Peyer's patch (tissue), 4 donors: Measurements from ENCODE around the gene MAP7D2. TPM values are rescaled to one million over a fixed set of nuclear protein-coding genes. Genes with fewer than 3 reads are reported as not detected.

Experiments
- DNase-seq, 3 donors: peaks; one replicate each; pipeline ENCODE4 v3.0.0-alpha.2; 2017 to 2019
- H3K27ac ChIP-seq, 4 donors: fragments of 200-600 bp; sonication (generic); one replicate each; pipeline ENCODE4 v1.5.1; 2016 to 2019
- H3K27me3 ChIP-seq, 2 donors: fragments of 200-600 bp; sonication (generic); one replicate each; pipeline ENCODE4 v1.5.1; 2019
- H3K36me3 ChIP-seq, 3 donors: fragments of 200-600 bp; sonication (generic); one replicate each; pipeline ENCODE4 v1.5.1; 2016 to 2019
- H3K4me1 ChIP-seq, 4 donors: fragments of 200-600 bp; sonication (generic); one replicate each; pipeline ENCODE4 v1.5.1; 2016 to 2019
- H3K4me3 ChIP-seq, 4 donors: fragments of 200-600 bp; sonication (generic); 1 replicate in 3 of 4; 2 replicates in 1 of 4; pipeline ENCODE4 v1.5.1; 2016 to 2019; ENCODE audit warnings: mild to moderate bottlenecking in 1 of 4
- H3K9me3 ChIP-seq, 4 donors: fragments of 200-600 bp; sonication (generic); one replicate each; pipeline ENCODE4 v1.5.1; 2016 to 2019; ENCODE audit warnings: mild to moderate bottlenecking in 1 of 4
- POLR2A ChIP-seq, 2 donors: fragments of 450-650 bp; IDR thresholded peaks; one replicate each; pipeline ENCODE4 v1.5.1; 2017; ENCODE audit warnings: antibody characterized with exemption in 2 of 2, mild to moderate bottlenecking in 2 of 2, moderate library complexity in 2 of 2
- small RNA-seq, 2 donors: library from RNA; depleted of rRNA; stranded (forward); fragments of <200 nt; gene quantifications; one replicate each; pipeline ENCODE3, GENCODE V24; 2016
- total RNA-seq, 4 donors: library from RNA; depleted of rRNA; stranded (reverse); fragments of >200 nt; gene quantifications; one replicate each; pipeline ENCODE4 v1.1.0, GENCODE V29; 2016
- TF ChIP-seq, protein P1 (sequence below), 6 experiments: fragments of 450-650 bp in 4 of 6; fragments of 200-600 bp in 2 of 6; sonication (generic) in 1 of 6; IDR thresholded peaks; one replicate each; pipeline ENCODE4 v1.5.1; 2017 to 2019; ENCODE audit warnings: antibody characterized with exemption in 6 of 6, mild to moderate bottlenecking in 3 of 6, moderate library complexity in 1 of 6

The MAP7D2 gene
- total RNA-seq, 4 donors from 2014 or later, result 1.3 to 5.3 (median 2.9) TPM

DNA sequence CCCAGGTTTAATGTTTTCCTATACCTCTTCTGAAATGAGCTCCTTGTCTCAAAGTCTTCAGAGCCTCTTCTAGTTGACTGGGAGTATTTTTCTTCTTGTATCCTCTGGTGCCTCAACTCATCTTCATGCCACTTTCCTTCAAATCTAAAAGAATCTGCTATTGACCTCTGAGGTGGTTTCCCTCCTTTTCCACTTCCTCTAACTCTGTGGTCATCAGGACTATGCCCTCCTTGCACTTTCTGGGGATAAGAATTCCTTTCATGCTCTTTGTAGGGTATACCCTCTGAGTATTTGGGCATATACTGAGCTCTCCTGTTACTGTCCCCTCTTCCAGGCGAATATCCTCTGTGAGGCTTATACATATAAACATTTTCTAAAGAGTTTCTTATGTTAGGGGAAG lies 150.7 kb downstream of the MAP7D2 start:
- H3K4me3 ChIP-seq, result no peak overlapping the region
- no peak overlapping the region for H3K27ac ChIP-seq
- TF ChIP-seq, protein P1, sequence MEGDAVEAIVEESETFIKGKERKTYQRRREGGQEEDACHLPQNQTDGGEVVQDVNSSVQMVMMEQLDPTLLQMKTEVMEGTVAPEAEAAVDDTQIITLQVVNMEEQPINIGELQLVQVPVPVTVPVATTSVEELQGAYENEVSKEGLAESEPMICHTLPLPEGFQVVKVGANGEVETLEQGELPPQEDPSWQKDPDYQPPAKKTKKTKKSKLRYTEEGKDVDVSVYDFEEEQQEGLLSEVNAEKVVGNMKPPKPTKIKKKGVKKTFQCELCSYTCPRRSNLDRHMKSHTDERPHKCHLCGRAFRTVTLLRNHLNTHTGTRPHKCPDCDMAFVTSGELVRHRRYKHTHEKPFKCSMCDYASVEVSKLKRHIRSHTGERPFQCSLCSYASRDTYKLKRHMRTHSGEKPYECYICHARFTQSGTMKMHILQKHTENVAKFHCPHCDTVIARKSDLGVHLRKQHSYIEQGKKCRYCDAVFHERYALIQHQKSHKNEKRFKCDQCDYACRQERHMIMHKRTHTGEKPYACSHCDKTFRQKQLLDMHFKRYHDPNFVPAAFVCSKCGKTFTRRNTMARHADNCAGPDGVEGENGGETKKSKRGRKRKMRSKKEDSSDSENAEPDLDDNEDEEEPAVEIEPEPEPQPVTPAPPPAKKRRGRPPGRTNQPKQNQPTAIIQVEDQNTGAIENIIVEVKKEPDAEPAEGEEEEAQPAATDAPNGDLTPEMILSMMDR (IDR thresholded peaks at IDR 0.05), result no peak
- TF ChIP-seq POLR2A (IDR thresholded peaks at IDR 0.05), result no peak
- H3K9me3 ChIP-seq, result no peaks in the 10 kb centered on the region
- no peak for DNase-seq
- H3K4me1 ChIP-seq, result no peaks in the 10 kb centered on the region
- no peaks in the 10 kb centered on the region for H3K36me3 ChIP-seq
- no peaks in the 10 kb centered on the region for H3K27me3 ChIP-seq

DNA sequence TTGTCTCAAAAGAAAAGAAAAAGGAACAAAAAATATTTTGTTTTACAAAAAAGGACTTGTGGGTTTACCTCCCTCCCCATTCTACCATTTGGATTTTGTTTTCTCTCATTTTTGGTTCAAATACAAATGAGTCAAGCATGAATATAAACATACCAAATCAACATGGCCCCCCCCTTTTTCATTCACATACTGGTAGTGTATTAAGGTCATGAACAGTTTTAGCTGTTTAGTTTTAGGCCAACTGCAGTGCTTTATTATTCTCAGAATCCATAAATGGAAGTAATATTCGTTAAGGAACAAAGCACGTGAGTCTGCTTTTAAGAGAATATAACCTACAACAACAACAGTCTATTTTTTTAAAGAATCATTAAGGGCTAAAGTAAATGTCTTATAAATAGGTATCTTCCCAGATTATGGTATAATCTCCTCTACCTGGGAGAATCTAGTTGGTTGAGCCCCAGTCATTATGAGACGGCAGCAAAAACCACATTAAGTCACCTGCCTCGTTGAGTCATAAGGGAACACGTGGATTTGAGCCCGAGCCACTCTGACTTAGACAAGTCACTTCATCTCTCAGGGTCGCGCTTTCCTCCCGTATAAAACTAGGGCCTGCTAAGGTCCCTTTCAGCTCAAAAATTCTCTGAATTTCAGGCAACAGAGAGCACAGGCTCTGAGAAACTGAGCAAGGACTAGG lies 152.5 kb downstream of the MAP7D2 start:
- DNase-seq, result no peak
- no peak for TF ChIP-seq POLR2A (IDR thresholded peaks at IDR 0.05)
- TF ChIP-seq, protein P1 (IDR thresholded peaks at IDR 0.05), result no peak
- H3K27me3 ChIP-seq, result no peaks in the 10 kb centered on the region
- H3K4me3 ChIP-seq, result no peak overlapping the region
- no peaks in the 10 kb centered on the region for H3K36me3 ChIP-seq
- no peak overlapping the region for H3K27ac ChIP-seq
- H3K9me3 ChIP-seq, result no peaks in the 10 kb centered on the region
- no peaks in the 10 kb centered on the region for H3K4me1 ChIP-seq

DNA sequence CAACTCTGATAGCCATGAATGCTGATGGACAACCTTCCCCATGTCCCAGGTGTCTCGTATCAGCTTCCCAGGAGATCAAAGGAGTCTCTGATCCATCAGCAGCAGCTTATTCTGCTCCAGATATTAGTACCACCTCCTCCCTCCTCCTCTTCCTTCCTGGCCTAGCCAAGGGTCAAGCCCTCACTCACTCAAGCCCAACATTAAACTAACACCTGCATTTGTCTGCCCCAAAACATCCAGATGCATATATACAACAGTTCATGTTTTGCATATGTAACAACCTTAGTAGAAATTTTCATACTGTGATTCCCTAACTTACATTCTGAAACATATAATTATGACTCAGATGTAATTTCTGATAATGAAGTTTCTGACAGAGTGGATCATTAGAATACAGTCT lies 155.8 kb downstream of the MAP7D2 start:
- TF ChIP-seq, protein P1 (IDR thresholded peaks at IDR 0.05), result no peak
- no peak for TF ChIP-seq POLR2A (IDR thresholded peaks at IDR 0.05)
- H3K27ac ChIP-seq, result no peak overlapping the region

DNA sequence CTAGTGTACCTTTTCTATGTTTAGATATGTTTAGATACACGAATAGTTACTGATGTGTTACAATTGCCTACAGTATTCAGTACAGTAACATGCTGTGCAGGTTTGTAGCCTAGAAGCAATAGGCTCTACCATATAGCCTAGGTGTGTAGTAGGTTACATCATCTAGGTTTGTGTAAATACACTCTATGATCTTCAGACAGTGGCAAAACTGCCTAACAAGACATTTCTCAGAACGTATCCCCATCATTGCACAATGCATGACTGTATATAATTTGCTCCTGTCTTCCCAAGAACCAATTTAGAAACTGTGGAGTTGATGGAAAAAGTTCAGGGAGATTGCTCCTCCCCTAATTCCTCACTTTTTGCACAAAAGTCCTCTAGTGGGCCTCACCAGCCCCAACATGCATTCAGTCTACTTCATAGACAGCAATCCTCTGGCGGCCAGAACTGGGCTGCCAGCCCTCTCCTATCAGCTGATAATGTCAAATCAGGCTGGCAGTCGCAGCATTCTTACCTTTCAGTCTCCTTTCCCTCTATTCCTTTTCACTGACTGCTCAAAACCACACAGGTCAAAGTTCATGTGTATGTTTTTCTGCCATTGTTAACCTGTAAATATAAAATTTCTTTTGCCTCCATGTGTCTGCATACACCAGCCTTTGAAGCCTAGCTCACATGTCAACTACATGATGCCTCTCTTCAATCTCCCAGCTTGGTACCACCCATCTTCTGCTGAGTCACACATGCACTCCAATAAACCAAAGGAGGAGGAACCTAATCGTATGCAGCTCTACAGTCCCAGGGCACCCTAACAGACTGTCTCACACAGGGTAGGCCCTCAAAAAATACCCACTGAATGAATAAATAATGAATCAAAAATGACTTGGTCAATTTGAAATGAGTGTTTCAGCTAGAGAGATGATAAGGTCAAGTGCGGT lies 157.9 kb downstream of the MAP7D2 start:
- H3K4me1 ChIP-seq, result no peaks in the 10 kb centered on the region
- no peak overlapping the region for H3K27ac ChIP-seq
- no peak for TF ChIP-seq POLR2A (IDR thresholded peaks at IDR 0.05)
- TF ChIP-seq, protein P1 (IDR thresholded peaks at IDR 0.05), result no peak
- H3K9me3 ChIP-seq, result no peaks in the 10 kb centered on the region
- no peak overlapping the region for H3K4me3 ChIP-seq
- H3K36me3 ChIP-seq, result no peaks in the 10 kb centered on the region
- H3K27me3 ChIP-seq, result no peaks in the 10 kb centered on the region
- DNase-seq, result no peak

More for the DNA sequence above, 155.8 kb downstream of the MAP7D2 start:
- H3K27me3 ChIP-seq, result no peaks in the 10 kb centered on the region
- no peak for DNase-seq
- no peak overlapping the region for H3K4me3 ChIP-seq
- no peaks in the 10 kb centered on the region for H3K9me3 ChIP-seq
- no peaks in the 10 kb centered on the region for H3K36me3 ChIP-seq
- H3K4me1 ChIP-seq, result no peaks in the 10 kb centered on the region

DNA sequence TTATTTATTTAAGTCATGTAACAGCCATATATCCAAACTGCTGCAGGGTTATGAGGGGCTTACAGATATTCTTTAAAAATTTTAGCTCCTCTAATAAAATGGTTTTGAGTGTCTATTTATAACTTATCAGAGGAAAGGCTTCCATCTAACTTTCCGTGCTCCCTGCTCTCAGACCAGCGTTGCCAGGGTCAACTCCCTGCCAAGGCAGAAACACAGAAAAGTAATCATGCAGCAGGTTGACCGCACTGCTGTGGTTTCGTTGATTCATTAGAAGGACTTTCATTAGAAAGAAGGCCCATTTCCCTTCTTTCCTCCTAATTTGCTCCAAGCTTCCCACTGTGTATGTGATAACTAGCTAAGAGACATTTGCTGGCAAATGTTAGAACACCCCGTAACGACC lies 159.8 kb downstream of the MAP7D2 start:
- no peaks in the 10 kb centered on the region for H3K27me3 ChIP-seq
- H3K9me3 ChIP-seq, result no peaks in the 10 kb centered on the region
- H3K36me3 ChIP-seq, result no peaks in the 10 kb centered on the region
- DNase-seq, result no peak
- no peak overlapping the region for H3K27ac ChIP-seq
- H3K4me3 ChIP-seq, result no peak overlapping the region
- TF ChIP-seq POLR2A (IDR thresholded peaks at IDR 0.05), result no peak
- TF ChIP-seq, protein P1 (IDR thresholded peaks at IDR 0.05), result no peak
- no peaks in the 10 kb centered on the region for H3K4me1 ChIP-seq

Small RNAs within 50 kb of the gene (small RNA-seq; reads per million reads assigned to genes)
- 0.12 to 0.13 reads per million in 2 donors for gene MIR23C
- 0 reads per million in 2 donors for gene RF00019
- 17.2 to 24.3 reads per million in 2 donors for gene RF00493
- 0 reads per million in 2 donors for gene RF00494

Other genes with a start within 250 kb of the MAP7D2 start
- 10 to 100 TPM in 2 of 4 donors, 1 to 10 TPM in 2; 8.8 to 27.2 (median 13.3) TPM for gene SH3KBP1, start 229.3 kb downstream of the MAP7D2 start, total RNA-seq
- 10 to 100 TPM; 10.5 to 42.1 (median 16.4) TPM for gene BCLAF3, start 125.8 kb downstream of the MAP7D2 start, total RNA-seq
- 10 to 100 TPM; 20.8 to 30.5 (median 27.9) TPM for gene EIF1AX, start 24.9 kb upstream of the MAP7D2 start, total RNA-seq
- gene RPS6KA3, start 150.0 kb upstream of the MAP7D2 start, total RNA-seq, result 10 to 100 TPM; 41.1 to 56.7 (median 50.7) TPM